ENCODE measurements around the gene CAPN8. TPM values are rescaled to one million over a fixed set of nuclear protein-coding genes. Genes with fewer than 3 reads are reported as not detected.

CAPN8 gene
- polyA plus RNA-seq, 1 of the 3 experiments (the other 2 are of a cell fraction) = not detected

GRCh38 chr1:223707256-223708000 is 41.9 kb upstream of the CAPN8 start:
- H3K9me2 ChIP-seq = no peaks in the 10 kb centered on the region
- POLR2A ChIA-PET = no interaction called here
- H3K4me2 ChIP-seq = peak overlapping the region; percentile 68
- peaks cover 13 to 64% of the 10 kb centered on the region in 2 experiments; a peak in 3 of 4 replicates for H3K4me1 ChIP-seq (ENCODE audit: control insufficient read depth in 1 of 2, insufficient read depth in 2 of 2, low read depth in 1 of 2, low read length in 1 of 2)
- CTCF ChIA-PET = interaction anchor here (0.6 to 5.3 kb wide), 7 partner anchors 9 to 627 kb away, joined by 3 to 35 read pairs (median 4); no protein-coding TSS in a partner anchor
- peak overlapping the region; percentile 62 to 97; a peak in 3 of 4 replicates for H3K27ac ChIP-seq (ENCODE audit: low read depth in 2 of 2, low read length in 1 of 2)
- no peak overlapping the region; the same call in 1 of the 2 replicates for H2AFZ ChIP-seq (ENCODE audit: low read depth)
- no peak for DNase-seq
- H3K27me3 ChIP-seq (ENCODE audit: insufficient read depth) = no peaks in the 10 kb centered on the region
- H3K79me2 ChIP-seq (ENCODE audit: insufficient read depth) = peaks cover 16% of the 10 kb centered on the region
- no peaks in the 10 kb centered on the region for H3K9me3 ChIP-seq
- H4K20me1 ChIP-seq (ENCODE audit: insufficient read depth) = no peaks in the 10 kb centered on the region
- H3K36me3 ChIP-seq (replicated peaks in 1 of 2; ENCODE audit: control insufficient read depth in 1 of 2, insufficient read depth in 2 of 2, low read length in 1 of 2) = no peaks in the 10 kb centered on the region
- 9% methylated on average over 6 of the region's 6 CpGs for WGBS (ENCODE audit: low lambda C conversion rate)
- peak overlapping the region; percentile 67 for H3K9ac ChIP-seq
- peak overlapping the region in 1 of 2 experiments; percentile 36; a peak in 3 of 4 replicates for H3K4me3 ChIP-seq (ENCODE audit: low read depth in 2 of 2, low read length in 1 of 2)
- H3F3A ChIP-seq (replicated peaks; ENCODE audit: insufficient read depth) = peaks cover 45% of the 10 kb centered on the region
- TF ChIP-seq RCOR1 (IDR thresholded peaks at IDR 0.05; ENCODE audit: low read length) = no peak
- no peak for TF ChIP-seq FOXJ3 (CRISPR knock-in tag; IDR thresholded peaks at IDR 0.05)
- TF ChIP-seq SMC3 (IDR thresholded peaks at IDR 0.05; ENCODE audit: low read depth, low read length) = no peak
- peak; percentile 59; the same call in 1 of the 2 replicates for TF ChIP-seq TEAD4 (IDR thresholded peaks at IDR 0.05; ENCODE audit: borderline replicate concordance, insufficient read depth)
- TF ChIP-seq, protein P1, sequence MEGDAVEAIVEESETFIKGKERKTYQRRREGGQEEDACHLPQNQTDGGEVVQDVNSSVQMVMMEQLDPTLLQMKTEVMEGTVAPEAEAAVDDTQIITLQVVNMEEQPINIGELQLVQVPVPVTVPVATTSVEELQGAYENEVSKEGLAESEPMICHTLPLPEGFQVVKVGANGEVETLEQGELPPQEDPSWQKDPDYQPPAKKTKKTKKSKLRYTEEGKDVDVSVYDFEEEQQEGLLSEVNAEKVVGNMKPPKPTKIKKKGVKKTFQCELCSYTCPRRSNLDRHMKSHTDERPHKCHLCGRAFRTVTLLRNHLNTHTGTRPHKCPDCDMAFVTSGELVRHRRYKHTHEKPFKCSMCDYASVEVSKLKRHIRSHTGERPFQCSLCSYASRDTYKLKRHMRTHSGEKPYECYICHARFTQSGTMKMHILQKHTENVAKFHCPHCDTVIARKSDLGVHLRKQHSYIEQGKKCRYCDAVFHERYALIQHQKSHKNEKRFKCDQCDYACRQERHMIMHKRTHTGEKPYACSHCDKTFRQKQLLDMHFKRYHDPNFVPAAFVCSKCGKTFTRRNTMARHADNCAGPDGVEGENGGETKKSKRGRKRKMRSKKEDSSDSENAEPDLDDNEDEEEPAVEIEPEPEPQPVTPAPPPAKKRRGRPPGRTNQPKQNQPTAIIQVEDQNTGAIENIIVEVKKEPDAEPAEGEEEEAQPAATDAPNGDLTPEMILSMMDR (IDR thresholded peaks at IDR 0.05) = no peak
- TF ChIP-seq, protein P2, sequence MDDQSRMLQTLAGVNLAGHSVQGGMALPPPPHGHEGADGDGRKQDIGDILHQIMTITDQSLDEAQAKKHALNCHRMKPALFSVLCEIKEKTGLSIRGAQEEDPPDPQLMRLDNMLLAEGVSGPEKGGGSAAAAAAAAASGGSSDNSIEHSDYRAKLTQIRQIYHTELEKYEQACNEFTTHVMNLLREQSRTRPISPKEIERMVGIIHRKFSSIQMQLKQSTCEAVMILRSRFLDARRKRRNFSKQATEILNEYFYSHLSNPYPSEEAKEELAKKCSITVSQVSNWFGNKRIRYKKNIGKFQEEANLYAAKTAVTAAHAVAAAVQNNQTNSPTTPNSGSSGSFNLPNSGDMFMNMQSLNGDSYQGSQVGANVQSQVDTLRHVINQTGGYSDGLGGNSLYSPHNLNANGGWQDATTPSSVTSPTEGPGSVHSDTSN (IDR thresholded peaks at IDR 0.05) = peak; percentile 87
- TF ChIP-seq GATA2 (CRISPR knock-in tag; IDR thresholded peaks at IDR 0.05) = no peak
- no peak for TF ChIP-seq RAD21 (IDR thresholded peaks at IDR 0.05; ENCODE audit: low read length)
- peak; percentile 79; the same call in 1 of the 2 replicates for TF ChIP-seq FOXM1 (IDR thresholded peaks at IDR 0.05; ENCODE audit: low read depth)
- TF ChIP-seq ELF1 (IDR thresholded peaks at IDR 0.05) = peak; percentile 64
- no peak for TF ChIP-seq MEF2A (IDR thresholded peaks at IDR 0.05; ENCODE audit: borderline replicate concordance, low read depth)
- peak; percentile 73; the same call in 1 of the 2 replicates for TF ChIP-seq POLR2AphosphoS5 (IDR thresholded peaks at IDR 0.05; ENCODE audit: low read depth, low read length)
- peak; percentile 95 for TF ChIP-seq TCF12 (IDR thresholded peaks at IDR 0.05)
- peak; percentile 67; the same call in 1 of the 2 replicates for TF ChIP-seq NFIC (IDR thresholded peaks at IDR 0.05; ENCODE audit: borderline replicate concordance)
- TF ChIP-seq JUND (IDR thresholded peaks at IDR 0.05) = peak; percentile 99
- TF ChIP-seq GABPA (IDR thresholded peaks at IDR 0.05; ENCODE audit: low read depth) = no peak
- peak; percentile 100 for TF ChIP-seq FOSL2 (IDR thresholded peaks at IDR 0.05; ENCODE audit: borderline replicate concordance, low read depth)
- peak; percentile 68 for TF ChIP-seq MAX (IDR thresholded peaks at IDR 0.05; ENCODE audit: low read depth)
- TF ChIP-seq CHD2 (IDR thresholded peaks at IDR 0.05; ENCODE audit: low read length, partially characterized antibody) = no peak
- no peak for TF ChIP-seq NRF1 (IDR thresholded peaks at IDR 0.05; ENCODE audit: low read depth, low read length)
- no peak for TF ChIP-seq USF2 (IDR thresholded peaks at IDR 0.05; ENCODE audit: borderline replicate concordance, low read depth, low read length)
- TF ChIP-seq, protein P3, sequence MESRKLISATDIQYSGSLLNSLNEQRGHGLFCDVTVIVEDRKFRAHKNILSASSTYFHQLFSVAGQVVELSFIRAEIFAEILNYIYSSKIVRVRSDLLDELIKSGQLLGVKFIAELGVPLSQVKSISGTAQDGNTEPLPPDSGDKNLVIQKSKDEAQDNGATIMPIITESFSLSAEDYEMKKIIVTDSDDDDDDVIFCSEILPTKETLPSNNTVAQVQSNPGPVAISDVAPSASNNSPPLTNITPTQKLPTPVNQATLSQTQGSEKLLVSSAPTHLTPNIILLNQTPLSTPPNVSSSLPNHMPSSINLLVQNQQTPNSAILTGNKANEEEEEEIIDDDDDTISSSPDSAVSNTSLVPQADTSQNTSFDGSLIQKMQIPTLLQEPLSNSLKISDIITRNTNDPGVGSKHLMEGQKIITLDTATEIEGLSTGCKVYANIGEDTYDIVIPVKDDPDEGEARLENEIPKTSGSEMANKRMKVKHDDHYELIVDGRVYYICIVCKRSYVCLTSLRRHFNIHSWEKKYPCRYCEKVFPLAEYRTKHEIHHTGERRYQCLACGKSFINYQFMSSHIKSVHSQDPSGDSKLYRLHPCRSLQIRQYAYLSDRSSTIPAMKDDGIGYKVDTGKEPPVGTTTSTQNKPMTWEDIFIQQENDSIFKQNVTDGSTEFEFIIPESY (IDR thresholded peaks at IDR 0.05; ENCODE audit: borderline replicate concordance, low read depth) = peak; percentile 49; the same call in 1 of the 2 replicates
- peak; percentile 13; the same call in 1 of the 2 replicates for TF ChIP-seq TAF1 (IDR thresholded peaks at IDR 0.05; ENCODE audit: borderline replicate concordance, low read depth, low read length)
- peak; percentile 29; the same call in 1 of the 2 replicates for TF ChIP-seq REST (IDR thresholded peaks at IDR 0.05; ENCODE audit: low read depth, low read length)

Data from SK-N-SH (cell line).